Smooth muscle cell (in vitro differentiated cells): ENCODE results near the gene TMEM72. TPM values are rescaled to one million over a fixed set of nuclear protein-coding genes. Genes with fewer than 3 reads are reported as not detected.

ENCODE experiments used
- DNase-seq: peaks from one replicate; lab custom pipeline; 2025; ENCODE audit not compliant: unreplicated experiment; lab: John Stamatoyannopoulos, UW
- H2AFZ ChIP-seq: fragments of 200-600 bp; sonication (generic); 2 replicates; pipeline ENCODE4 v1.6.0; 2016; ENCODE audit warnings: antibody characterized with exemption, low read depth, mild to moderate bottlenecking
- H3F3A ChIP-seq: fragments of 200-600 bp; sonication (generic); 2 replicates; pipeline ENCODE4 v1.6.0; 2017; ENCODE audit warnings: antibody characterized with exemption, low read depth
- H3K27ac ChIP-seq: fragments of 200-600 bp; sonication (generic); 2 replicates; pipeline ENCODE4 v1.5.1; 2016; ENCODE audit warnings: low read depth, mild to moderate bottlenecking
- H3K27me3 ChIP-seq: fragments of 200-600 bp; sonication (generic); 2 replicates; pipeline ENCODE4 v1.6.1; 2016; ENCODE audit warnings: low read depth, mild to moderate bottlenecking
- H3K36me3 ChIP-seq: fragments of 200-600 bp; sonication (generic); 2 replicates; pipeline ENCODE4 v1.5.1; 2016; ENCODE audit warnings: low read depth
- H3K4me1 ChIP-seq: fragments of 200-600 bp; sonication (generic); 2 replicates; pipeline ENCODE4 v1.5.1; 2016; ENCODE audit warnings: low read depth
- H3K4me2 ChIP-seq: fragments of 200-600 bp; sonication (generic); 2 replicates; pipeline ENCODE4 v1.6.0; 2016; ENCODE audit warnings: mild to moderate bottlenecking
- H3K4me3 ChIP-seq: fragments of 200-600 bp; sonication (generic); 2 replicates; pipeline ENCODE4 v1.5.1; 2016; ENCODE audit warnings: mild to moderate bottlenecking
- H3K79me2 ChIP-seq: fragments of 200-600 bp; sonication (generic); 2 replicates; pipeline ENCODE4 v1.6.0; 2016; ENCODE audit warnings: low read depth, mild to moderate bottlenecking
- H3K9ac ChIP-seq: fragments of 200-600 bp; sonication (generic); 2 replicates; pipeline ENCODE4 v1.6.0; 2016; ENCODE audit warnings: low read depth
- H3K9me3 ChIP-seq: fragments of 200-600 bp; sonication (generic); replicated peaks from 2 replicates; pipeline ENCODE4 v1.5.1; 2016; ENCODE audit warnings: low read depth
- H4K20me1 ChIP-seq: fragments of 200-600 bp; sonication (generic); 2 replicates; pipeline ENCODE4 v1.6.0; 2016; ENCODE audit warnings: low read depth
- WGBS: methylation state at CpG from one replicate; pipeline ENCODE4 v1.1.7; 2016; ENCODE audit warnings: low lambda C conversion rate; 5-methylcytosine and 5-hydroxymethylcytosine counted together
- polyA plus RNA-seq: library from polyadenylated mRNA; unstranded; fragments of >200 nt; fragmentation: Nextera tagmentation; extraction: Ambion mirVana; gene quantifications from 2 replicates; pipeline ENCODE4 v1.2.1, GENCODE V29; 2016
- total RNA-seq: library from RNA; depleted of rRNA; stranded (reverse); fragments of >200 nt; gene quantifications from 2 replicates; pipeline ENCODE4 v1.2.3, GENCODE V29; 2014
- TF ChIP-seq, protein P1 (sequence below): fragments of 200-600 bp; sonication (generic); IDR thresholded peaks from 2 replicates; pipeline ENCODE4 v1.5.1; 2017; ENCODE audit warnings: borderline replicate concordance, mild to moderate bottlenecking, antibody characterized with exemption; ENCODE audit not compliant: insufficient read depth, poor library complexity, severe bottlenecking

TMEM72 gene
- total and polyA plus RNA-seq, 2 experiments from 2014 or later = not detected

- H3K4me1 ChIP-seq = no peaks in the 10 kb centered on the region
- TF ChIP-seq, protein P1, sequence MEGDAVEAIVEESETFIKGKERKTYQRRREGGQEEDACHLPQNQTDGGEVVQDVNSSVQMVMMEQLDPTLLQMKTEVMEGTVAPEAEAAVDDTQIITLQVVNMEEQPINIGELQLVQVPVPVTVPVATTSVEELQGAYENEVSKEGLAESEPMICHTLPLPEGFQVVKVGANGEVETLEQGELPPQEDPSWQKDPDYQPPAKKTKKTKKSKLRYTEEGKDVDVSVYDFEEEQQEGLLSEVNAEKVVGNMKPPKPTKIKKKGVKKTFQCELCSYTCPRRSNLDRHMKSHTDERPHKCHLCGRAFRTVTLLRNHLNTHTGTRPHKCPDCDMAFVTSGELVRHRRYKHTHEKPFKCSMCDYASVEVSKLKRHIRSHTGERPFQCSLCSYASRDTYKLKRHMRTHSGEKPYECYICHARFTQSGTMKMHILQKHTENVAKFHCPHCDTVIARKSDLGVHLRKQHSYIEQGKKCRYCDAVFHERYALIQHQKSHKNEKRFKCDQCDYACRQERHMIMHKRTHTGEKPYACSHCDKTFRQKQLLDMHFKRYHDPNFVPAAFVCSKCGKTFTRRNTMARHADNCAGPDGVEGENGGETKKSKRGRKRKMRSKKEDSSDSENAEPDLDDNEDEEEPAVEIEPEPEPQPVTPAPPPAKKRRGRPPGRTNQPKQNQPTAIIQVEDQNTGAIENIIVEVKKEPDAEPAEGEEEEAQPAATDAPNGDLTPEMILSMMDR = no peak
- H4K20me1 ChIP-seq = no peaks in the 10 kb centered on the region
- H3K79me2 ChIP-seq = no peaks in the 10 kb centered on the region
- no peak overlapping the region for H2AFZ ChIP-seq
- H3K27me3 ChIP-seq = no peaks in the 10 kb centered on the region
- no peaks in the 10 kb centered on the region for H3K36me3 ChIP-seq
- no peak overlapping the region for H3K4me2 ChIP-seq
- H3K9me3 ChIP-seq = no peaks in the 10 kb centered on the region
- 84% methylated on average over 3 of the region's 3 CpGs for WGBS
- no peak overlapping the region for H3K27ac ChIP-seq
- no peak for DNase-seq
- H3K9ac ChIP-seq = no peak overlapping the region
- H3K4me3 ChIP-seq = no peak overlapping the region
- H3F3A ChIP-seq = no peaks in the 10 kb centered on the region
Observed at GRCh38 chr10:44920252-44920651, 9.1 kb downstream of the TMEM72 start.

GRCh38 chr10:44921061-44921460, 9.9 kb downstream of the TMEM72 start:
- Histone ChIP-seq H3K36me3 (no peaks in the 10 kb centered on the region), H3K4me3 (no peak overlapping the region), H3K4me1 (no peaks in the 10 kb centered on the region), H3K4me2 (no peak overlapping the region), H3K79me2 (no peaks in the 10 kb centered on the region), H3K27ac (no peak overlapping the region), H3K27me3 (no peaks in the 10 kb centered on the region), H3K9ac (no peak overlapping the region), H2AFZ (no peak overlapping the region), H4K20me1 (no peaks in the 10 kb centered on the region), H3F3A (no peaks in the 10 kb centered on the region), H3K9me3 (no peaks in the 10 kb centered on the region)
- TF ChIP-seq, protein P1 = no peak
- no peak for DNase-seq
- WGBS = 90% methylated on average over 5 of the region's 5 CpGs

GRCh38 chr10:44921506-44921905, 10.4 kb downstream of the TMEM72 start:
- H2AFZ ChIP-seq = no peak overlapping the region
- 96% methylated on average over 3 of the region's 3 CpGs for WGBS
- H3K4me2 ChIP-seq = no peak overlapping the region
- H3K36me3 ChIP-seq = no peaks in the 10 kb centered on the region
- H3K27ac ChIP-seq = no peak overlapping the region
- no peaks in the 10 kb centered on the region for H3K4me1 ChIP-seq
- no peak overlapping the region for H3K4me3 ChIP-seq
- no peaks in the 10 kb centered on the region for H4K20me1 ChIP-seq
- TF ChIP-seq, protein P1 = no peak
- H3K9ac ChIP-seq = no peak overlapping the region
- no peaks in the 10 kb centered on the region for H3K9me3 ChIP-seq
- H3K27me3 ChIP-seq = no peaks in the 10 kb centered on the region
- no peaks in the 10 kb centered on the region for H3K79me2 ChIP-seq
- H3F3A ChIP-seq = no peaks in the 10 kb centered on the region
- DNase-seq = no peak

DNA sequence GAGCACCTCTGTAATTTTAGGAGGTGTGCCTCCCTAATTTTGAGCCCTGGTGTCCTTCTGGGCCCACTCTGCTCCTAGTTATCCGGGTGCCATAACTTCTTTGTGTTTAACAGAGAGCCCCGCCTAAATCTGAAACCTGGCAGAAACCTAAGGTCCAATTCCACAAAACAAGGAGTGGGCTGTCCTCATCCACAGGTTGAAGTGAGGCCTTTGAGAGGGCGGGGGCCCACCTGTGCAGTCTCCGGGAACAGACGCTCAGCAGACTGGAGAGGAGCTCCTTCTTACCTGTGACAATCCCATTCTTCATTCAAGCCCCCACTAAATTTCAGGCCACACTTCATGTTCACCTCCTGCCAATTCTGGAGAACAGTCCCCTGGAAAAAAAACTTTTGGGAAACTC, 10.9 kb downstream of the TMEM72 start:
- no peaks in the 10 kb centered on the region for H3K27me3 ChIP-seq
- H3K27ac ChIP-seq = no peak overlapping the region

More for the DNA sequence above, 10.9 kb downstream of the TMEM72 start:
- no peak overlapping the region for H2AFZ ChIP-seq
- WGBS = 96% methylated on average over 5 of the region's 5 CpGs
- no peaks in the 10 kb centered on the region for H3K9me3 ChIP-seq
- H3K4me2 ChIP-seq = no peak overlapping the region
- no peak for DNase-seq
- no peak overlapping the region for H3K4me3 ChIP-seq
- no peaks in the 10 kb centered on the region for H4K20me1 ChIP-seq
- no peaks in the 10 kb centered on the region for H3K79me2 ChIP-seq
- H3K36me3 ChIP-seq = no peaks in the 10 kb centered on the region
- H3F3A ChIP-seq = no peaks in the 10 kb centered on the region
- TF ChIP-seq, protein P1 = no peak
- H3K4me1 ChIP-seq = no peaks in the 10 kb centered on the region
- no peak overlapping the region for H3K9ac ChIP-seq
